Lower leg skin (tissue), 3 donors: Measurements from ENCODE around the gene TMC2.

Experiments used
- CTCF ChIP-seq, 3 donors: fragments of 450-650 bp; IDR thresholded peaks; one replicate each; pipeline ENCODE4 v1.5.1; 2016; ENCODE audit warnings: antibody characterized with exemption in 3 of 3, mild to moderate bottlenecking in 3 of 3, moderate library complexity in 2 of 3
- POLR2A ChIP-seq, 2 donors: fragments of 450-650 bp; IDR thresholded peaks; one replicate each; pipeline ENCODE4 v1.6.1; 2016 to 2017; ENCODE audit warnings: antibody characterized with exemption in 2 of 2, mild to moderate bottlenecking in 1 of 2, moderate library complexity in 1 of 2

GRCh38 chr20:2559279-2559626 is 22.9 kb downstream of the TMC2 start:
- TF ChIP-seq CTCF (IDR thresholded peaks at IDR 0.05) (no peak), POLR2A (IDR thresholded peaks at IDR 0.05) (no peak)
